ENCODE measurements around the gene PPFIA2.

PPFIA2 gene

GRCh38 chr12:81347404-81347803 is 411.7 kb downstream of the PPFIA2 start:
- DNase-seq (ENCODE audit: low spot score), result no peak

- no peak for DNase-seq (ENCODE audit: low spot score)
These were observed 418.2 kb downstream of the PPFIA2 start for GRCh38 chr12:81340910-81341309.

GRCh38 chr12:81339071-81339470 is 420.1 kb downstream of the PPFIA2 start:
- DNase-seq (ENCODE audit: low spot score), result no peak

DNA sequence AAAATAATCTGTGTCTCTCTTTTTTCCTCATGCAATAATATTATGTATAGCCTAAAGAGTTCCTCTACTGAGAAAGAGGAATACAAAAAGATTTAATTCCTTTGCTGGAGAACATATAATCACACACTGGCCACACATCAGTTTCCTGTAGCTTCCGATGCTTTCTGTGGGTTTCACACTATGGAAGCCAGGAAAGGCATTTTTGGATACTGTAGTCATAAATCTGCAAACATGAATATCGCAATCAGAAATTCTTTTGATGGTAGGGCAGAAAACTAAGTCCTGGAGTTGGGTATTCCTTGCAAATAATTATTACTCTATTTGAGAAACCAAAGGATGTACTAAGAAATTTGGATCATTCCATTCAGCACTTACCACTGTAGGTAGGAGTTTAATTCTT is 421.3 kb downstream of the PPFIA2 start:
- no peak for DNase-seq (ENCODE audit: low spot score)

GRCh38 chr12:81333812-81334211 is 425.3 kb downstream of the PPFIA2 start:
- DNase-seq (ENCODE audit: low spot score), result no peak

- no peak for DNase-seq (ENCODE audit: low spot score)
These were observed 427.1 kb downstream of the PPFIA2 start for GRCh38 chr12:81332054-81332453.

- no peak for DNase-seq (ENCODE audit: low spot score)
These were observed 428.7 kb downstream of the PPFIA2 start for GRCh38 chr12:81330480-81330879.

GRCh38 chr12:81329085-81329484 is 430.1 kb downstream of the PPFIA2 start:
- peak; percentile 9 for DNase-seq (ENCODE audit: low spot score)

GRCh38 chr12:81327425-81327824 is 431.7 kb downstream of the PPFIA2 start:
- DNase-seq (ENCODE audit: low spot score), result no peak

DNA sequence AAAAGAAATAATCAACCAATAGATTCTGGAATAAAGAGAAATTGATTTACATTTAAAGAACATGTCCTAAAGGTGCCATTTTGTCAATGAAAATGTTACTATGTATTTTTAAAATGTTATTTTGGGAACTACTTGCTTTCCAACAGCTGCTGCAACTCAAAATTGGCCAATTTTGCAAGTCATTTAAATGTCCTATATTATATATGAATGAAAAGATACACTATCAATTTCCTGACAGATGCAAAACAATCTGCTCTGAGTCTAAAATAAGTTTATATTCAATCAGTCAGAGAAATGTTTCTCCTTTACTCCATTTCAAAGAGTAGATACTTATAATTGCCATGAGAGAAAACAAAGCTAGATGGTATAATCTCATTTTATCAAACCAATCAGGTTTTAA is 434.1 kb downstream of the PPFIA2 start:
- DNase-seq (ENCODE audit: low spot score), result no peak

DNA sequence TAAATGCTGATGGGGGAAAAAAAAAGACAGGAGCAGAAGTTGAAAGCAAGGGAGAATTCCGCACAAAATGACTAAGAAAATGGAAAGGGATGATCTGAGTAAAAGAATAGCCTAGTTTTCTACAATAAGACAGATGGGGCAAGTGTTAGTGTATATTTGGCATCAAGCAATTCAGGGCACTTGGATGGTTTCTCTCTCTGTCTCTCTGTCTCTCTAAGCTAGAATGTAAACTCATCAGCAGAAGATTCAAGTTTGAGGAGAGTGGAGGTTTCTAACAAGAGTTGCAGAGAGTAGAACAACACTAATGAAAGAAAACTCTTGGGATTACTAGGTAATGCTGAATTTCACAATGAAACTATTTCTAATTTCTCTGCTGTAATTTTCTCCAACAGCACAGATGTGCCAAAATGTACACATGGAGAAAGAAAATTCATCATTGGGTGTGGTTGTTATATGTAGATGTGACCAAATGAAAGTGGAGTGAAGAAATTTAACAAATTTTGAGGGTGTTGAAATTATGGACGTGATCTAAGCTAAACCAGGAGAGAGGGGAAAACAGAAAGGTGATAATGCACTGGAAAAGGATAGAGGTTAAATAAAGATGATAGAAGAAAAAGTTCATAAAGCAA is 444.1 kb downstream of the PPFIA2 start:
- DNase-seq (ENCODE audit: low spot score), result no peak

DNA sequence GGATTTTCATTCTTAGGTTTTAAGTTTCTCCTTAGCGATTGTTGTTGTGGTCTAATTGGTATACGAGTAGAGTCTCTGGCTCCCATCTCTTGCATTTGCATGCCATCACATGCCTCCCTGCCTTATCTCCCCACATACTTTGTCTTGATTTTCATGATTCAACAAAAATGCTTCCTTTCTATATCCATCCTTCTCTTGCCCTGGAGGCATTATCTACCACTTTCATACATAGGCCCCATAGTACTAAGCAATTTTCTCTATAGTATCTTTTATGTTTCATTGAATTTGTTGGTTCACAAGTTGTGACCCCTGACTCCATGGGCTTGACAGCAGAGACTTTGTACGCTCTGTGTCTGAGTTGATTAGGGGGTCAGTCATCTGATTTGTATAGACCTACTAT is 455.2 kb downstream of the PPFIA2 start:
- no peak for DNase-seq (ENCODE audit: low spot score)

GRCh38 chr12:81300454-81300853 is 458.7 kb downstream of the PPFIA2 start:
- DNase-seq (ENCODE audit: low spot score), result no peak

DNA sequence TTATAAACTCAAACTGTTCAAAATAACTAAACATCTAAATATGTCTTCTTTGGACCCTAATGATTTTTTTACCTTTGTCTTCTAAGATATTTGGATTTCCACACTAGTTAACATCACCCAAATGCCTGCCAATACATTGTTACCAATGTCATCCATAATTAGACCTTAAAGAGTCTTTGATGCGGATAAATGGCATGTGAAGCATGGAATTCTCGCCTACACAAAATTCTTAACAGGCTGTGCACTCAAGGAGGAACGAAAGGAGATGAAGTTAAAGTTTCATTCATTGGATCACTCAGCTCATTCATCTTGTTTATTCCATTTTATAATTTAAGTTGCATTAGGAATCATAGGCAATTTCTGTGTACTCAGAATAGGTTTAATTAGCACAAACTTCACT is 461.5 kb downstream of the PPFIA2 start:
- no peak for DNase-seq (ENCODE audit: low spot score)

GRCh38 chr12:81296556-81297305 is 462.4 kb downstream of the PPFIA2 start:
- DNase-seq (ENCODE audit: low spot score), result peak; percentile 39

GRCh38 chr12:81295251-81295650 is 463.9 kb downstream of the PPFIA2 start:
- DNase-seq (ENCODE audit: low spot score), result no peak

- DNase-seq (ENCODE audit: low spot score), result no peak
These were observed 464.6 kb downstream of the PPFIA2 start for GRCh38 chr12:81294325-81295190.

GRCh38 chr12:81288651-81289050 is 470.5 kb downstream of the PPFIA2 start:
- DNase-seq (ENCODE audit: low spot score), result no peak

GRCh38 chr12:81284137-81284536 is 475.0 kb downstream of the PPFIA2 start:
- DNase-seq (ENCODE audit: low spot score), result no peak

DNA sequence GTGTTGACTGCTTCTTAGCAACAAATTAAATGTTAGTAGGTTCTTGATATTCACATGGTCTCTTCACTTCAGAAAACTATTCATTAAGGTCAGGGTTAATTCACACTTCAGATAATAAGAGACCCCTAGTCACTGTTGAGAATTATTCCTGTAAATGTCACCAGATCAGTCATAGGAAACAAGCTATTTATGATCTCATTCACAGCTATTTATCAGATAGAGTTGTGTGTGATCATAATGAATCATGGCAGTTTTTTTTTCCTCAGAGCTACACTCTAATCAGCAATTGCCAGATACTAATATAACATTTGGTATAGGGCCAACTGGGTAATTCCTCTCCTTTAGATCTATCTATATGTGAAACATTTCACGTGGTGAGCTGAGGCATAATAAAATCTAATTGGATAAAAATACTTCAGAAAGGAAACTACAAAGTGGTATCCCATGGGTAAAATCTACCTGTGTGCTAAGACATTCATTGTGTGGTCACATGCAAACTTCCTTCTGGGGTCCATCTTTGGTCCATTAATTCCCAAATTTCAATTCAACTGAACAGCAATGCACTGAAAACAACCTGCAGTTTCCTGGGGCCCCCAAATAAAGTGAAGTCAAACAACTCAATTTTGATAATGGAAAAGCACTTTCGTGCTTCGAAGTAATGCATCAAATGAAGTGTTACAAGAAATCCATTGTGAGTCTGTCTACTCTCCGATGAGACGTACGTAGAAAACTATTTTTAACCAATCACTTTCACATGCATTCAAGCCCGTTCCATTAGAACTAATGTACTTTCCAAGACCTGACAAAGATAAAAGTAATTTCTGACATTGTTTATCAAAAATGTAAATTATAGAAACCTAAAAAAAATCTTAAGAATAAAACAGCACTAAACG is 484.3 kb downstream of the PPFIA2 start:
- no peak for DNase-seq (ENCODE audit: low spot score)

DNA sequence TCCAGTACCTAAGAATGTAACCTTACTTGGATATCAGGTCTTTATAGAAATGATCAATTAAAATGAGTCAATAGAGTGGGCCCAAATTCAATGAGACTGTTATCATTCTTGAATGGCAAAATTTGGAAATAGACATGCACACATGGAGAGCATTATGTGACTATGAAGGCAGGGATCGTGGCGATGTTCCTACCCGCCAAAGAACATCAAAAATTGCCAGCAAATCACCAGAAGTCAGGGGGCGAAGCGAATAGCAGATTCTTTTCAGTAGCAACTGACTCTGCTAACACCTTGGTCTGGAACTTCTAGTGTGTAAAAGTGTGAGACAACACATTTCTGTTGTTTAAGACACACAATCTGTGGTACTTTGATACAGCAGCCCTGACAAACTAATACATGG is 488.8 kb downstream of the PPFIA2 start:
- DNase-seq (ENCODE audit: low spot score), result no peak

DNA sequence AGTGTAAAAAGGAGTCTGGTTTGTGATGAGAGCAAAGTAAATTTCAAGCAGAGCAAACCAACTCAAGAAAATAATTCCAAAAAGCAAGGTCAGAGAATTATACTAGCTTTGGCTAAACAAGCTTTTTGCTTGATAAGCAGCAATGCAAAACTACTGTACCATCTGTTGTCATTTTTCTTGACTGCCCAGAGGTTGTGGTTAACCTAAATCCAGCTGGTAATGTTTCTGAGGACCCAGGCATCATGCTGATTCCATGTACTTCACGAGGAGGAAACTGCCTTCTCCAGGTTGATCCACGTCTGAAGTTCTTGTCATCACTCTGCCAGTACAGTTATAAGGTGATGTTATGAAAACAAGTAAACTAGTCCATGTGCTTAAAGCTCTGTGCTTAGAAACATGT is 496.1 kb downstream of the PPFIA2 start:
- no peak for DNase-seq (ENCODE audit: low spot score)

Data from cerebellar cortex (tissue), 1 donor.